ENCODE results near the gene PTPMT1.

DNA sequence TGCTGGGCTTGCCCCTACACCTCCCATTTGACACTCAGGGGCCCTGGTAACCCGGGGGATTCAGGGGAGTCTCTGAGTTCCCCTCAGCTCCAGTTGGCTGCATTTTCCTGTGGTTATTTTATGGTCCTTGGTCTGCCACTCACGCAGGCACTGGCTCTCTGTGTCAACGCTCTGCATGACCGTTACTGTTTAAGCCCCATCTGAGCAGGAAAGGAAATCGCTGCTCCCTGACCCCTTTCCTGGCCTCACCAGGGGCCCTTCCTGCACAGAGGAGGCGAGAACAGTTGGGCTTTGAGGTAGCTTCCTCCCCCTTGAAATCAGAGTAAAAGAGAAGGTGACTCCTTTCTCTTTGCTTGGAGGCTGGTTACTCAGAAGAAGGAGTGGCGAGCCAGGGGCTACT, 26.4 kb downstream of the PTPMT1 start:
- TF ChIP-seq, protein P1, sequence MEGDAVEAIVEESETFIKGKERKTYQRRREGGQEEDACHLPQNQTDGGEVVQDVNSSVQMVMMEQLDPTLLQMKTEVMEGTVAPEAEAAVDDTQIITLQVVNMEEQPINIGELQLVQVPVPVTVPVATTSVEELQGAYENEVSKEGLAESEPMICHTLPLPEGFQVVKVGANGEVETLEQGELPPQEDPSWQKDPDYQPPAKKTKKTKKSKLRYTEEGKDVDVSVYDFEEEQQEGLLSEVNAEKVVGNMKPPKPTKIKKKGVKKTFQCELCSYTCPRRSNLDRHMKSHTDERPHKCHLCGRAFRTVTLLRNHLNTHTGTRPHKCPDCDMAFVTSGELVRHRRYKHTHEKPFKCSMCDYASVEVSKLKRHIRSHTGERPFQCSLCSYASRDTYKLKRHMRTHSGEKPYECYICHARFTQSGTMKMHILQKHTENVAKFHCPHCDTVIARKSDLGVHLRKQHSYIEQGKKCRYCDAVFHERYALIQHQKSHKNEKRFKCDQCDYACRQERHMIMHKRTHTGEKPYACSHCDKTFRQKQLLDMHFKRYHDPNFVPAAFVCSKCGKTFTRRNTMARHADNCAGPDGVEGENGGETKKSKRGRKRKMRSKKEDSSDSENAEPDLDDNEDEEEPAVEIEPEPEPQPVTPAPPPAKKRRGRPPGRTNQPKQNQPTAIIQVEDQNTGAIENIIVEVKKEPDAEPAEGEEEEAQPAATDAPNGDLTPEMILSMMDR (IDR thresholded peaks at IDR 0.05; ENCODE audit: insufficient read depth, low read length, poor library complexity, severe bottlenecking), result no peak
- no peak for TF ChIP-seq EZH2phosphoT487 (conservative IDR thresholded peaks at IDR 0.05; ENCODE audit: low read length)
